ENCODE data around the gene AP3B1. TPM values are rescaled to one million over a fixed set of nuclear protein-coding genes. Genes with fewer than 3 reads are reported as not detected.
"Not testable (repeated sequence)": the region's sequence is repeated elsewhere in the genome, so short reads cannot be mapped to it uniquely, and the experiment has no call there.

AP3B1 gene
- total and polyA plus RNA-seq, 2 of the 8 experiments (the other 6 are each of a cell fraction or from before 2014, with no cell fraction given) = 45.8 to 48.3 TPM

- WGBS, 2 experiments (ENCODE audit: extremely low coverage in 1 of 2, insufficient coverage in 1 of 2, insufficient read length in 1 of 2, insufficient replicate concordance in 2 of 2, low coverage in 1 of 2, low lambda C conversion rate in 2 of 2, missing lambda C conversion rate in 1 of 2) = 98% methylated on average over 5 of the region's 5 CpGs; no CpG with 5 or more reads in 1 of the 2 experiments
- H3K56ac ChIP-seq (replicated peaks; ENCODE audit: insufficient read length, low read depth, low read length); H2BK12ac ChIP-seq (ENCODE audit: low read depth, low read length); H3K23me2 ChIP-seq (ENCODE audit: low read depth, low read length); H3K27me3 ChIP-seq (replicated peaks in 1 of 4; ENCODE audit: control insufficient read depth in 3 of 4, extremely low read depth in 1 of 4, insufficient read depth in 3 of 4, low read length in 3 of 4); H4K5ac ChIP-seq (ENCODE audit: insufficient read length, low read depth, low read length); H4K91ac ChIP-seq (replicated peaks; ENCODE audit: insufficient read length, low read length); H3K4me2 ChIP-seq (ENCODE audit: insufficient read depth in 1 of 2, low read depth in 2 of 2, low read length in 2 of 2); H2BK20ac ChIP-seq (ENCODE audit: low read length); H3K9me3 ChIP-seq (ENCODE audit: insufficient read depth in 2 of 2, low read depth in 1 of 2, low read length in 1 of 2); H3K79me1 ChIP-seq (ENCODE audit: low read depth, low read length); H2BK120ac ChIP-seq (replicated peaks; ENCODE audit: low read depth, low read length); H2AK5ac ChIP-seq (ENCODE audit: low read depth, low read length); H3K18ac ChIP-seq (ENCODE audit: extremely low read depth, low read length); H3K4me3 ChIP-seq (ENCODE audit: extremely low read depth in 1 of 4, insufficient read depth in 2 of 4, low read depth in 3 of 4, low read length in 4 of 4); H3K36me3 ChIP-seq (ENCODE audit: control insufficient read depth in 2 of 4, insufficient read depth in 4 of 4, low read length in 3 of 4); H2AFZ ChIP-seq (ENCODE audit: low read length); H3K23ac ChIP-seq (ENCODE audit: insufficient read length); DNase-seq (ENCODE audit: low read depth in 1 of 2, low spot score in 2 of 2); H3K79me2 ChIP-seq (ENCODE audit: control insufficient read depth in 1 of 2, insufficient read depth in 2 of 2, low read length in 2 of 2); H2BK15ac ChIP-seq (ENCODE audit: low read length); H3K4ac ChIP-seq (replicated peaks; ENCODE audit: insufficient read length, low read depth, low read length); H3K14ac ChIP-seq (ENCODE audit: insufficient read length); H4K20me1 ChIP-seq (replicated peaks in 1 of 2; ENCODE audit: control insufficient read depth in 1 of 2, insufficient read depth in 2 of 2, low read length in 2 of 2); H4K8ac ChIP-seq (ENCODE audit: extremely low read depth, insufficient read depth, low read length); H3K4me1 ChIP-seq (replicated peaks in 1 of 4; ENCODE audit: control insufficient read depth in 3 of 4, insufficient read depth in 4 of 4, low read length in 3 of 4); FAIRE-seq; H3K27ac ChIP-seq (ENCODE audit: low read depth, low read length); H3K9ac ChIP-seq (replicated peaks in 1 of 4; ENCODE audit: extremely low read depth in 1 of 4, low read depth in 3 of 4, low read length in 3 of 4); H2BK5ac ChIP-seq (ENCODE audit: low read depth, low read length): not testable (repeated sequence)
- ChIA-PET CTCF (ENCODE audit: partially characterized antibody) (interaction anchor here (0.6 to 4.3 kb wide), 7 partner anchors 10 to 686 kb away, joined by 3 to 19 read pairs (median 4); no protein-coding TSS in a partner anchor), POLR2A (ENCODE audit: partially characterized antibody) (interaction anchor here (1.2 kb wide), 1 partner anchor 9 kb away, joined by 3 read pairs; no protein-coding TSS in a partner anchor)
These were observed 227.8 kb downstream of the AP3B1 start for GRCh38 chr5:78066722-78067121.

Measured in H1 (cell line).